HG03378 (cell line): ENCODE results near the gene ENPP7.

Experiments
- ATAC-seq: cut with Tn5 transposase; IDR thresholded peaks from one replicate; pipeline ENCODE4 v1.9.1; 2021; ENCODE audit warnings: mild to moderate bottlenecking, moderate library complexity; ENCODE audit not compliant: unreplicated experiment

Gene ENPP7

GRCh38 chr17:79776376-79777119 is 45.8 kb downstream of the ENPP7 start:
- ATAC-seq, result no peak

GRCh38 chr17:79777120-79777893 is 46.6 kb downstream of the ENPP7 start:
- no peak for ATAC-seq

GRCh38 chr17:79777894-79778503 is 47.3 kb downstream of the ENPP7 start, which contains the start of gene CBX2:
Gene CBX2, plus strand, starts transcription at chr17:79778148. Its CDS starts 88 bp downstream, at chr17:79778236.
- ATAC-seq, result no peak

- ATAC-seq, result no peak
These were observed 47.9 kb downstream of the ENPP7 start for GRCh38 chr17:79778504-79779083.

- no peak for ATAC-seq
These were observed 48.4 kb downstream of the ENPP7 start for GRCh38 chr17:79779084-79779529.

- no peak for ATAC-seq
These were observed 49.1 kb downstream of the ENPP7 start for GRCh38 chr17:79779661-79780365.

GRCh38 chr17:79781012-79781650 is 50.4 kb downstream of the ENPP7 start:
- ATAC-seq, result no peak

GRCh38 chr17:79781736-79782575 is 51.2 kb downstream of the ENPP7 start:
- no peak for ATAC-seq

- no peak for ATAC-seq
These were observed 53.1 kb downstream of the ENPP7 start for GRCh38 chr17:79783891-79784290.

- no peak for ATAC-seq
These were observed 53.7 kb downstream of the ENPP7 start for GRCh38 chr17:79784353-79785016.

GRCh38 chr17:79785017-79785899 is 54.5 kb downstream of the ENPP7 start:
- no peak for ATAC-seq

- ATAC-seq, result no peak
These were observed 55.4 kb downstream of the ENPP7 start for GRCh38 chr17:79785900-79786810.

- ATAC-seq, result no peak
These were observed 56.3 kb downstream of the ENPP7 start for GRCh38 chr17:79786930-79787643.

- no peak for ATAC-seq
These were observed 57.7 kb downstream of the ENPP7 start for GRCh38 chr17:79788455-79788854.

GRCh38 chr17:79788989-79789942 is 58.5 kb downstream of the ENPP7 start:
- no peak for ATAC-seq
